K562 (cell line): ENCODE data around the gene ABHD16A. TPM values are rescaled to one million over a fixed set of nuclear protein-coding genes. Genes with fewer than 3 reads are reported as not detected.

Experiments
- BMI1 ChIP-seq: fragments of 150-350 bp; IDR thresholded peaks from 2 replicates; pipeline ENCODE4 v1.6.1; 2014; ENCODE audit warnings: low read length
- CREB3 ChIP-seq: fragments of 450-650 bp; conservative IDR thresholded peaks from 2 replicates; pipeline ENCODE4 v1.6.1; 2016; ENCODE audit warnings: missing genetic modification characterization, low read depth, mild to moderate bottlenecking, missing compliant biosample characterization, moderate library complexity
- CREB5 ChIP-seq: fragments of 250-450 bp; sonication (Bioruptor Pico); IDR thresholded peaks from 2 replicates; pipeline ENCODE4 v1.5.0; 2020; ENCODE audit warnings: mild to moderate bottlenecking
- DMBX1 ChIP-seq: fragments of 250-450 bp; sonication (Bioruptor Pico); IDR thresholded peaks from 2 replicates; pipeline ENCODE4 v1.8.0; 2022; ENCODE audit warnings: inconsistent platforms, mild to moderate bottlenecking, moderate library complexity, borderline replicate concordance
- EP300 ChIP-seq: IDR thresholded peaks from 2 replicates; pipeline ENCODE4 v1.6.1; 2012; ENCODE audit warnings: low read length, improper control_type of control experiment
- ESRRA ChIP-seq: fragments of 450-650 bp; IDR thresholded peaks from 2 replicates; pipeline ENCODE4 v1.6.1; 2014; ENCODE audit warnings: low read depth, mild to moderate bottlenecking, moderate library complexity, borderline replicate concordance
- FOXO4 ChIP-seq: fragments of 450-650 bp; formaldehyde crosslinking; IDR thresholded peaks from 2 replicates; pipeline ENCODE4 v1.4.0; 2020; ENCODE audit warnings: mild to moderate bottlenecking, moderate library complexity
- GTF3C2 ChIP-seq: IDR thresholded peaks from 3 replicates; pipeline ENCODE4 v1.6.1; 2011; ENCODE audit warnings: borderline replicate concordance, mild to moderate bottlenecking, moderate library complexity; ENCODE audit not compliant: insufficient read length; ENCODE audit errors: extremely low read depth
- KDM5B ChIP-seq: fragments of 200-600 bp; sonication (generic); IDR thresholded peaks from 2 replicates; pipeline ENCODE4 v1.6.1; 2012; ENCODE audit warnings: low read depth, mild to moderate bottlenecking, moderate library complexity, low read length, control low read depth, inconsistent platforms; ENCODE audit not compliant: insufficient replicate concordance
- LEF1 ChIP-seq: fragments of 450-650 bp; IDR thresholded peaks from 2 replicates; pipeline ENCODE4 v1.6.1; 2016; ENCODE audit warnings: mild to moderate bottlenecking
- MCM5 ChIP-seq: fragments of 450-650 bp; IDR thresholded peaks from 2 replicates; pipeline ENCODE4 v1.6.1; 2016; ENCODE audit warnings: low read depth
- MXI1 ChIP-seq: IDR thresholded peaks from 2 replicates; pipeline ENCODE4 v1.6.1; 2011; ENCODE audit warnings: low read depth, mild to moderate bottlenecking, improper control_type of control experiment, low read length
- POLR2AphosphoS2 ChIP-seq: IDR thresholded peaks from 2 replicates; pipeline ENCODE4 v1.6.1; 2012; ENCODE audit warnings: low read length, improper control_type of control experiment
- RHOXF2B ChIP-seq: fragments of 250-450 bp; sonication (Bioruptor Pico); conservative IDR thresholded peaks from 2 replicates; pipeline ENCODE4 v1.5.1; 2021
- TAF1 ChIP-seq: IDR thresholded peaks from 2 replicates; pipeline ENCODE4 v1.6.1; 2011; ENCODE audit warnings: mild to moderate bottlenecking, low read length, moderate library complexity; ENCODE audit not compliant: insufficient read depth, control insufficient read depth, severe bottlenecking; ENCODE audit errors: extremely low read depth
- TCF7L2 ChIP-seq: fragments of 150-350 bp; IDR thresholded peaks from 2 replicates; pipeline ENCODE4 v1.6.1; 2016; ENCODE audit warnings: low read depth, mild to moderate bottlenecking, low read length, moderate library complexity
- WHSC1 ChIP-seq: IDR thresholded peaks from one replicate; pipeline ENCODE4 v1.6.1; 2012; ENCODE audit warnings: low read length, control low read depth, inconsistent platforms
- ZBTB34 ChIP-seq: fragments of 250-450 bp; sonication (Bioruptor Pico); IDR thresholded peaks from 2 replicates; pipeline ENCODE4 v1.8.0; 2021; ENCODE audit warnings: mild to moderate bottlenecking, moderate library complexity
- ZNF668 ChIP-seq: fragments of 250-450 bp; sonication (Bioruptor Pico); IDR thresholded peaks from 2 replicates; pipeline ENCODE4 v1.8.0; 2022; ENCODE audit warnings: mild to moderate bottlenecking, inconsistent platforms
- polyA plus RNA-seq, 8 experiments: library from polyadenylated mRNA; depleted of rRNA in 4 of 8; stranded (reverse) in 5 of 8; unstranded in 3 of 8; fragments of >200 nt; fragmentation: Nextera tagmentation in 2 of 8; fragmentation: Illumina TruSeq in 1 of 8; extraction: Ambion mirVana in 2 of 8; extraction: Trizol in 1 of 8; gene quantifications; 2 replicates each; pipeline versions ENCODE4 v1.2.1 to v1.2.3, GENCODE V29; 2011 to 2014; ENCODE audit warnings: inconsistent platforms in 1 of 8, missing spikeins in 1 of 8
- total RNA-seq, 7 experiments: library from RNA; depleted of rRNA in 6 of 7; stranded (reverse); fragments of >200 nt in 6 of 7; fragmentation: Illumina TruSeq in 2 of 7; extraction: Trizol in 2 of 7; gene quantifications; 2 replicates each; pipeline versions ENCODE4 v1.2.1 to v1.2.3, GENCODE V29; 2011 to 2021; ENCODE audit warnings: low replicate concordance in 1 of 7

Gene ABHD16A
- total and polyA plus RNA-seq, 9 of the 15 experiments (the other 6 are each of a cell fraction or from before 2014, with no cell fraction given): 25.8 to 120 (median 81.6) TPM

GRCh38 chr6:31690231-31691077, 12.7 kb downstream of the ABHD16A start (continued):
- peak; percentile 40 for TF ChIP-seq TAF1
- no peak; the same call in 1 of the 2 replicates for TF ChIP-seq FOXO4 (CRISPR knock-in tag)
- TF ChIP-seq ZNF668 (CRISPR knock-in tag): peak; percentile 83; the same call in 1 of the 2 replicates
- no peak for TF ChIP-seq GTF3C2
- no peak for TF ChIP-seq MCM5
- peak; percentile 95 for TF ChIP-seq LEF1
- peak; percentile 88 for TF ChIP-seq CREB3 (tag)
- TF ChIP-seq CREB5 (CRISPR knock-in tag): no peak
- peak; percentile 92 for TF ChIP-seq EP300
- TF ChIP-seq MXI1: no peak; the same call in 1 of the 2 replicates
- TF ChIP-seq WHSC1: peak; percentile 83
- peak; percentile 21; the same call in 1 of the 2 replicates for TF ChIP-seq RHOXF2B
- peak; percentile 21 for TF ChIP-seq KDM5B
- TF ChIP-seq POLR2AphosphoS2: 0 out of 2 replicates have a peak, but pooled peaks have one; percentile 68
- no peak; the same call in 1 of the 2 replicates for TF ChIP-seq TCF7L2
- peak; percentile 35 for TF ChIP-seq DMBX1 (CRISPR knock-in tag)
- no peak for TF ChIP-seq ZBTB34 (CRISPR knock-in tag)
- TF ChIP-seq ESRRA: peak; percentile 88
- no peak for TF ChIP-seq BMI1
